HepG2 (cell line): ENCODE results near the gene NYNRIN. TPM values are rescaled to one million over a fixed set of nuclear protein-coding genes. Genes with fewer than 3 reads are reported as not detected.

Experiments
- ATAC-seq: fragments of 200-7000 bp; cut with Tn5 transposase; 3 replicates; pipeline ENCODE4 v1.9.1; 2020; ENCODE audit warnings: mild to moderate bottlenecking, moderate library complexity
- BruUV-seq: library from RNA; stranded (reverse); fragments of 400-500 nt; replicated peaks from 2 replicates; lab custom pipeline; 2021; lab: Mats Ljungman, UMichigan
- CTCF ChIA-PET: fragments of 300-600 bp; formaldehyde crosslinking; extraction: SDS; loops from one replicate; lab custom pipeline; 2021; ENCODE audit warnings: low total read pairs, inconsistent platforms, low intra/inter-chr PET ratio; lab: Yijun Ruan, JAX
- POLR2A ChIA-PET: fragments of 350-600 bp; sonication (Branson Sonifier 250); formaldehyde crosslinking; loops from one replicate; lab custom pipeline; 2020; ENCODE audit warnings: antibody characterized with exemption, inconsistent platforms; lab: Yijun Ruan, JAX
- DNase-seq: peaks from one replicate; pipeline ENCODE4 v3.0.0-alpha.2; 2015; ENCODE audit warnings: low spot score
- FAIRE-seq: peaks from 3 replicates; lab custom pipeline; 2011; peaks lifted over from hg19 to GRCh38; lab: Jason Lieb, UNC
- H2AFZ ChIP-seq: one replicate; pipeline ENCODE4 v1.6.1; 2011; ENCODE audit warnings: low read length, inconsistent platforms
- H3K27ac ChIP-seq: fragments of 300-600 bp; 3 replicates; pipeline ENCODE4 v1.8.0; 2011; ENCODE audit warnings: mixed run types, mild to moderate bottlenecking, mixed read lengths, low read length, inconsistent platforms; ENCODE audit not compliant: insufficient read depth; ENCODE audit errors: extremely low read length
- H3K27me3 ChIP-seq, 2 experiments: fragments of 200-600 bp in 1 of 2; 2 replicates in 1 of 2; 3 replicates in 1 of 2; pipeline versions ENCODE4 v1.6.0 to v1.8.0; 2011; ENCODE audit warnings: low read length in 2 of 2, mild to moderate bottlenecking in 2 of 2, moderate library complexity in 2 of 2, inconsistent platforms in 1 of 2; ENCODE audit not compliant: insufficient read depth in 2 of 2, control insufficient read depth in 1 of 2
- H3K36me3 ChIP-seq, 2 experiments: fragments of 200-600 bp in 1 of 2; replicated peaks in 1 of 2; 2 replicates in 1 of 2; 3 replicates in 1 of 2; pipeline versions ENCODE4 v1.5.1 to v1.8.0; 2011; ENCODE audit warnings: low read length in 2 of 2, inconsistent platforms in 1 of 2; ENCODE audit not compliant: insufficient read depth in 2 of 2, control insufficient read depth in 1 of 2
- H3K4me1 ChIP-seq: 2 replicates; pipeline ENCODE4 v1.5.1; 2012; ENCODE audit warnings: low read length, inconsistent platforms; ENCODE audit not compliant: insufficient read depth
- H3K4me2 ChIP-seq: 2 replicates; pipeline ENCODE4 v1.6.0; 2011; ENCODE audit warnings: low read depth, low read length, inconsistent platforms
- H3K4me3 ChIP-seq, 3 experiments: fragments of 200-600 bp in 1 of 3; sonication (generic), shearing (Covaris generic) in 1 of 3; replicated peaks in 1 of 3; 2 replicates each; pipeline ENCODE4 v1.5.1; 2011 to 2016; ENCODE audit warnings: low read length in 3 of 3, inconsistent platforms in 2 of 3, low read depth in 2 of 3, mild to moderate bottlenecking in 2 of 3, control low read depth in 1 of 3, mixed read lengths in 1 of 3; ENCODE audit not compliant: insufficient read depth in 1 of 3
- H3K79me2 ChIP-seq: one replicate; pipeline ENCODE4 v1.6.1; 2011; ENCODE audit warnings: low read length, inconsistent platforms; ENCODE audit not compliant: insufficient read depth
- H3K9ac ChIP-seq: 2 replicates; pipeline ENCODE4 v1.6.0; 2011; ENCODE audit warnings: mild to moderate bottlenecking, low read depth, low read length, inconsistent platforms; ENCODE audit not compliant: insufficient read depth
- H3K9me3 ChIP-seq: 2 replicates; pipeline ENCODE4 v1.5.1; 2012; ENCODE audit warnings: mild to moderate bottlenecking, low read length
- H4K20me1 ChIP-seq: 2 replicates; pipeline ENCODE4 v1.6.0; 2011; ENCODE audit warnings: inconsistent platforms, mild to moderate bottlenecking, low read length, moderate library complexity; ENCODE audit not compliant: insufficient read depth
- ETV6 ChIP-seq: sonication (generic); formaldehyde crosslinking; conservative IDR thresholded peaks from 2 replicates; pipeline ENCODE4 v1.4.0; 2020; ENCODE audit warnings: missing genetic modification reagents
- NR2F2 ChIP-seq: IDR thresholded peaks from 2 replicates; pipeline ENCODE4 v1.6.1; 2012; ENCODE audit warnings: low read depth, inconsistent platforms, borderline replicate concordance
- RBM39 ChIP-seq: fragments of 200-400 bp; formaldehyde crosslinking; IDR thresholded peaks from one replicate; pipeline ENCODE4 v1.6.1; 2018; ENCODE audit warnings: antibody characterized with exemption, mild to moderate bottlenecking, low read depth, low read length; ENCODE audit not compliant: poor library complexity, severe bottlenecking
- SETDB1 ChIP-seq: sonication (generic); formaldehyde crosslinking; IDR thresholded peaks from 2 replicates; pipeline ENCODE4 v1.5.1; 2020; ENCODE audit warnings: missing genetic modification reagents, mild to moderate bottlenecking, borderline replicate concordance
- TAF15 ChIP-seq: fragments of 200-400 bp; formaldehyde crosslinking; IDR thresholded peaks from one replicate; pipeline ENCODE4 v1.6.1; 2018; ENCODE audit warnings: mild to moderate bottlenecking, low read depth, low read length; ENCODE audit not compliant: poor library complexity, severe bottlenecking
- TARDBP ChIP-seq: sonication (generic); formaldehyde crosslinking; IDR thresholded peaks from 2 replicates; pipeline ENCODE4 v1.8.0; 2022; ENCODE audit warnings: mild to moderate bottlenecking, missing genetic modification reagents
- ZBTB2 ChIP-seq: sonication (generic); formaldehyde crosslinking; IDR thresholded peaks from 2 replicates; pipeline ENCODE4 v1.8.0; 2022; ENCODE audit warnings: low read depth, missing genetic modification reagents
- ZNF17 ChIP-seq: sonication (generic); formaldehyde crosslinking; IDR thresholded peaks from 2 replicates; pipeline ENCODE4 v1.5.0; 2020; ENCODE audit warnings: mild to moderate bottlenecking, missing genetic modification reagents
- ZNF280B ChIP-seq: sonication (generic); formaldehyde crosslinking; IDR thresholded peaks from 2 replicates; pipeline ENCODE4 v1.5.0; 2020; ENCODE audit warnings: missing genetic modification reagents, mild to moderate bottlenecking, borderline replicate concordance
- ZNF484 ChIP-seq: sonication (generic); formaldehyde crosslinking; IDR thresholded peaks from 2 replicates; pipeline ENCODE4 v1.5.1; 2020; ENCODE audit warnings: mild to moderate bottlenecking, low read depth, missing genetic modification reagents, borderline replicate concordance
- ZNF704 ChIP-seq: sonication (generic); formaldehyde crosslinking; IDR thresholded peaks from 2 replicates; pipeline ENCODE4 v1.8.1; 2023; ENCODE audit warnings: mild to moderate bottlenecking, inconsistent platforms, moderate library complexity, missing genetic modification reagents, borderline replicate concordance
- WGBS: methylation state at CpG from one replicate; pipeline ENCODE4 v1.1.6; 2017; ENCODE audit warnings: low lambda C conversion rate; 5-methylcytosine and 5-hydroxymethylcytosine counted together
- in situ Hi-C: cut with HindIII; loops from 2 replicates; pipeline ENCODE4 v1.10.0; 2017; ENCODE audit warnings: low pct_unique_long_range_greater_than_20kb; ENCODE audit not compliant: extremely low pct_ligation_motif_present
- intact Hi-C: fragments of 100-400 bp; cut with micrococcal nuclease; formaldehyde crosslinking; loops from one replicate; pipeline ENCODE4 v1.10.0; 2022; ENCODE audit not compliant: unreplicated experiment
- polyA plus RNA-seq, 8 experiments: library from polyadenylated mRNA; depleted of rRNA in 3 of 8; stranded (reverse) in 7 of 8; unstranded in 1 of 8; fragments of >200 nt; fragmentation: Illumina TruSeq in 4 of 8; extraction: Trizol in 4 of 8; gene quantifications; 2 replicates each; pipeline versions ENCODE4 v1.2.1 to v1.2.3, GENCODE V29; 2011 to 2016; ENCODE audit warnings: low read depth in 4 of 8, missing spikeins in 1 of 8, mixed read lengths in 1 of 8; ENCODE audit not compliant: insufficient read depth in 1 of 8
- total RNA-seq, 5 experiments: library from RNA; depleted of rRNA; stranded (reverse); fragments of >200 nt; fragmentation: Illumina TruSeq; extraction: Trizol; gene quantifications; 2 replicates each; pipeline ENCODE4 v1.2.3, GENCODE V29; 2016; ENCODE audit warnings: low read depth in 1 of 5

The NYNRIN gene
- total and polyA plus RNA-seq, 2 of the 13 experiments (the other 11 are each of a cell fraction or from before 2014, with no cell fraction given), result 0.63 to 1.1 TPM

DNA sequence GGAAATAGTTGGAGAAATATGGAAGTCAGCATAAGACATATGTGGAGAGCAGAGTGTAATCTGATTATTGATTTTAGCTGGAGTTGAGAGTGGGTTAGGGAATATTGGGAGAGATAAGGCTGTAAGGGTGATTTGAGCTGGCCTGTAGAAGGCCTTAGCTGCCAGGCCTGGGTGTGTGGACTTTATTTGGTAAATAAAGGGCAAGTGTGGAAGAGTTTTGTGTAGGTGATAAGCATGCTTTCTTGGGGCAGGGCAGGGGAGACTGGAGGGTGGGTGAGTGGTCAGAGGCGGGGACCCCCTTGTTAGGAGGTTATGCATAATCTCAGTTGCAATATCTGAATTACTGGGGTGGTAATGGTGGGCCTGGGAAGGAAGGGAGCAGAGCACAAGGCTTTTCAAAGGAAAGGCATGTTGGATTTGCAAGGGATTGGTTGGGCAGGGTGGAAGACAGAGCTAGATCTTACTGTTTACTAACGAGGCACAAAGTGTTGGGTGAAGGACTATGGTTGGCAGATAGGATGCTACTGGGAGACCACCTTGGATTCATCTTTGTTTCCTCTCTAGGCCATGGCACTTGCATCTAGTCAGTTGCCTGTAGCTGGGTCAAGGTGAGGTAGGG is 36.5 kb downstream of the NYNRIN start (continued):
- no peak for TF ChIP-seq SETDB1 (CRISPR knock-in tag)

- no peak overlapping the region for H3K4me2 ChIP-seq
- DNase-seq (no peak), ATAC-seq (no peak), FAIRE-seq (no peak)
- H3K27ac ChIP-seq, result no peak overlapping the region
- peaks cover 16% of the 10 kb centered on the region for H4K20me1 ChIP-seq
- peaks cover 4% of the 10 kb centered on the region for H3K79me2 ChIP-seq
- no peak overlapping the region for H3K9ac ChIP-seq
- BruUV-seq, result no TSS peak
- H3K9me3 ChIP-seq, result no peaks in the 10 kb centered on the region
- peaks cover 26% of the 10 kb centered on the region for H3K4me1 ChIP-seq
- no peak overlapping the region for H2AFZ ChIP-seq
- intact Hi-C loops, result loop anchor here (1.0 to 10.0 kb wide), 4 partner anchors 71 to 851 kb away; no protein-coding TSS in a partner anchor
- no peak overlapping the region for H3K4me3 ChIP-seq
- no peaks in the 10 kb centered on the region for H3K27me3 ChIP-seq
- POLR2A ChIA-PET, result interaction anchor here (0.8 to 4.1 kb wide), 10 partner anchors 9 to 342 kb away, joined by 3 to 39 read pairs (median 7); partner anchors contain the start of genes CIDEB, IPO4, PCK2 and RABGGTA
- peaks cover 56 to 72% of the 10 kb centered on the region in 2 experiments for H3K36me3 ChIP-seq
- CTCF ChIA-PET, result interaction anchor here (0.8 to 11.8 kb wide), 6 partner anchors 24 to 120 kb away, joined by 3 to 295 read pairs (median 5); partner anchors contain the start of genes ADCY4 and NFATC4
- 79% methylated on average over 6 of the region's 6 CpGs for WGBS
- in situ Hi-C loops, result loop anchor here (10.0 kb wide), 1 partner anchor 191 kb away; the partner anchor contains the start of gene TINF2
- TF ChIP-seq ZNF484 (CRISPR knock-in tag) (no peak), ZNF704 (0 out of 2 replicates have a peak, but pooled peaks have one; percentile 10), ZBTB2 (CRISPR knock-in tag) (no peak), TARDBP (CRISPR knock-in tag) (no peak), RBM39 (no peak), NR2F2 (no peak), TAF15 (no peak), ETV6 (CRISPR knock-in tag) (0 out of 2 replicates have a peak, but pooled peaks have one; percentile 4), ZNF17 (CRISPR knock-in tag) (no peak), ZNF280B (CRISPR knock-in tag) (0 out of 2 replicates have a peak, but pooled peaks have one; percentile 23)
These were observed 37.2 kb downstream of the NYNRIN start for GRCh38 chr14:24435998-24436354.
